Stimulated activated CD8-positive, alpha-beta memory T cell treated with anti-CD3 and anti-CD28 coated beads, Interleukin-4, amount 100 ng/mL, for 24 hours (primary cell): ENCODE results near the gene PRMT2.
A peak's percentile ranks its signal among the peaks of the same experiment; 100 is the strongest.

Experiments used
- DNase-seq: peaks from one replicate; pipeline ENCODE4 v3.0.0-alpha.2; 2020; ENCODE audit warnings: low read depth

The PRMT2 gene

DNA sequence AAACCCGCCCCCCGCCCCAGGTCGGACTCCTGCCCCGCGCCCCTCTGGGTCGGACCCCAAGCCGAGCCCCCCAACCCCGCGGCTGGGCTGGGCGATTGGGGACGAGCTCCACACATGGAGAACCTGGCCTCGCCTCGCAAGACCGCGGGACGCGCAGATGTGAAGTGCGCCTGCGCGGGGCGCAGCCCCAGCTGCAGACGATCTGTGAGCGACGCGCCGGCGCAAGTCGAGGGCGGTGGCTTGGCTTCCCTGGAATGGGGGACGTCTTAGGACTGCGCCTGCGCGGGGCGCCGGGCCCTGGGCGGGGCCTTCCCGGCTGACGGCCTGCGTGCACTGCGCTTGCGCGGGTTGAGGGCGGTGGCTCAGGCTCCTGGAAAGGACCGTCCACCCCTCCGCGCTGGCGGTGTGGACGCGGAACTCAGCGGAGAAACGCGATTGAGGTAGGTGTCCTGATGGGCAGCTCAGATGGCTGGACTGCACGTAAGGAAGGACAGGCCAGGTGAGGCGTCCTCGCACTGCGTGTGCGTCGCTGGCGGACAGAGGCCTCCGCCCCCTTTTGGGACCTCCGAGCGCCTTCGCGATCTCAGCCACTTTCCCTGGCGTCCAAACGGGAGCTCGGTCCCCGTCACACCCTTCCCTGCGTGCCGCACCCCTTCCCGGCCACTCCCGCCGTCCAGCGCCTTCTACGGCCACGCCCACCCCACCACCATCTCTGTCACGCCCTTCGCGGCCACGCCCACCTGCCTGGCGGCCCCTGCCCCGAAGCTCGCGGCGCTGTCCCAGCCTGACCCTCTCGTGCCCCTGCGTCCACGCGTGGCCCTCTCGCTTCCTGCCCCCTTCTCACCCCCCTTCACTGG, at the start of gene PRMT2:
TSS of gene PRMT2 (plus strand) at position 351 of the 857 bp plus-strand sequence. CDS start 1,278 bp downstream, outside the sequence.
- DNase-seq, result peak; percentile 95

GRCh38 chr21:46594276-46594675, 41.2 kb upstream of the PRMT2 start:
- DNase-seq, result no peak

GRCh38 chr21:46596201-46596600, 39.3 kb upstream of the PRMT2 start:
- no peak for DNase-seq

DNA sequence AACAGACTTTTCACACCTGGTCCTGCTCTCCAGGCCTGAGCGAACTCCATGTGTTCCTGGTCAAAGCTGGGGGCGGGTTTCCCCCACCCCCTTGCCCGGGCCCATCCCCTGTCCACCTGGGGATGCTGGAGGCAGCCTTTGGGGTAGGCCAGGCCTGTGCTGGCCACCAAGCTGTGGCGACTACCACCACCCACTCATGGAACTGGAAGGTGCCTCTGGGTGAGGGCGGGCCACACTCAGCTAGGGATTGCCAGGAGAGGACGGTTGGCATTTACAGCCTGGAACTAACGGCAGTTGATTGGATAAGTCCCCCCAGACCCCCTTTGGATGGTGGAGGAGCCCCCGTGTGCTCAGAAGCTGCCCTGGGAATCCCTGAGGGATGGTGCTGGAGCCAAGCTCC, 38.4 kb upstream of the PRMT2 start:
- DNase-seq, result no peak

GRCh38 chr21:46597896-46598343, 37.6 kb upstream of the PRMT2 start:
- no peak for DNase-seq

DNA sequence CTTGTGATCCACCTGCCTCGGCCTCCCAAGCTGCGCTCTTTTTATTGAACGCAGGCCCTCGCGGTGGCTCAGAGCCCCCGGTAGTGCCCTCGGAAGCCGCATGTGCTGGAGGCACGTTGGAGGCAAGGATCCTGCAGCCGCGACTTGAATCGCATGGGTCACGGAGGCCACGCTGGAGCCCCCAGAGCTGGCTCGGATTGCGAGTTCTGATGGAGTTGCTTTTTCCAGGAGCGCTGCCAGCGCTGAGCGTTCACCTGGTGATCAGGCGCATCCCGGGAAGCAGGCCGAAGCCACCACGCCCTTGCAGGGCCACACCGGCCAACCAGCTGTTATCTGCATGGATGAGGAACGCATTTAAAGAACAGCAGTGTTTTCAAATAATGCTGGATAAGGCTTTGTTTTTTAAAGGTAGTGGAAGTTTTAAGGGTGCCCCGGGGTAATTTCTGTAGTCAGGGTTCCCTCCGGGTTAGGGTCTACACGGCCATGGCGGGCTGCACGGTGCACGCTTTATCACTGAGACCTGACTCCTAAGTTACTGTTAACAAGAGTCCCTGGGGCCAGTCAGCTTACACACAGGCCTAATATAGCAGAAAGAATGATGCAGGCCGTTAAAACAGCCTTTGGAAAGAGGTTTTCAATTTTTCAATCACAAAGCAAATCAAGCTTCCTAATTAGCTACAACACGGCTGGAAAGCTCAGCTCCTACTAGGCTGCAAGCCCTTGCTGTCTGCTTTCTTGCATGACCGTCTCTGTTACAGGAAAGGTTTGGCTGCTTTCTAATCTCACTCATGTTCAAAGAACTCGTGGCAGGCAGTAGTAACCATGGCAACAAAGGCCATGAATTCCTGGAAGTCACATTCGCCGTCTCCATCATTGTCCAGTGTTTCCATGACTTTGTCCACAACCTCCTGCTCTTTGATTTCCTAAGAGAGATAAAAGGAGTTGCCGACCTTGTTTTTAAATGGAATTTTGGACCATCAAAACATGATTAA, 36.6 kb upstream of the PRMT2 start:
- no peak for DNase-seq

GRCh38 chr21:46600305-46600704, 35.2 kb upstream of the PRMT2 start:
- DNase-seq, result no peak

GRCh38 chr21:46600978-46601377, 34.5 kb upstream of the PRMT2 start:
- DNase-seq, result no peak

DNA sequence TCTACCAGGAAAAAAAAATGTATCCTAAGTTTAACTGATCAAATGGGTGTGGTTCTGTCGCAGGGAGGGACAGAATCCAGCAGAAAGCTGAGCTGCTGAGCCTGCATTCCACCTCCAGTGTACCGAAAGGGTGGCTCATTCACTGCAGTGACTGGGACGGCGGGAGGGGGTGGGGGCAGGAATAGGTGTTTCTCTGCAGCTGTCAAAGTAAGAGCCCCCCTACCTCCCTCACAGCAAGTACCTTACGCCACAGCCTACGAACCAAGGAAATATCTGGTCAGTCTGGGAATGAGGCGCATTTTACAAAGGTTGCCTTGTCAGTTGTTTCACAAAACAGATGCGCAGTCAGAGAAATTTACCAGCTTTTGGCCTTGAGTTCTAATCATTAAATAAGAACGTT, 32.2 kb upstream of the PRMT2 start:
- DNase-seq, result no peak

DNA sequence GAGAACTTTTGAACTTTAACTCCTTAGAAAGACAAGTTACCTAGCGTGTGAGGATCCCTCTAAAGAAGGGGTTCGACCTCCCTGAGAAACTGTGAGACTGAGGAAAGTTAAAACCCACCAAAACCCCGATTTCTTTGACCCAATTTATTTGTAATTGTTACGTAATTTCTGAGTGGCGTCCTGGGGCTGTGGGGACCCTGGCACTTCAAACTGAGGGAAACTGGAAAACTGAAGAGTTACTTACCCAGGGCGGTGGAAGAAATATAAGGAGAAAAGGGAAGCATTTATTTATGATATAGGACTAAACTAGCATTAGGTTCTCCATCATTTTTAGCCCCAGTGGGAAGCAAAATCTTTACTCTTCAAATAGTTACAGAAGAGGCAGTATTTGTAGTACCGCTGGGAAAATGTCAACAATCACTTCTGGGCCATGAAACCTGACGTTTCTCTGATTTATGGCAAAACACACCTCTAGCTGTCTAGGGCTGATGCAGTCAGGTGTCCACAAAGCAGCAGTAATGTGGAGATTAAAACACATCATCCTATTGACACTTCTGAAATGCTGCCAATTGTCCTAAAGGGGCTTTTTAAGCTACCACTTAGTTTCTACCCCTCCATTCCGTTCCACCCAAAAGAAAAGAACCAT, 31.0 kb upstream of the PRMT2 start:
- no peak for DNase-seq

GRCh38 chr21:46604975-46605766, 30.3 kb upstream of the PRMT2 start, which contains the start of gene S100B:
TSS of gene S100B (minus strand) at chr21:46605082. CDS start at chr21:46602415, 2,667 bp downstream.
- no peak for DNase-seq

DNA sequence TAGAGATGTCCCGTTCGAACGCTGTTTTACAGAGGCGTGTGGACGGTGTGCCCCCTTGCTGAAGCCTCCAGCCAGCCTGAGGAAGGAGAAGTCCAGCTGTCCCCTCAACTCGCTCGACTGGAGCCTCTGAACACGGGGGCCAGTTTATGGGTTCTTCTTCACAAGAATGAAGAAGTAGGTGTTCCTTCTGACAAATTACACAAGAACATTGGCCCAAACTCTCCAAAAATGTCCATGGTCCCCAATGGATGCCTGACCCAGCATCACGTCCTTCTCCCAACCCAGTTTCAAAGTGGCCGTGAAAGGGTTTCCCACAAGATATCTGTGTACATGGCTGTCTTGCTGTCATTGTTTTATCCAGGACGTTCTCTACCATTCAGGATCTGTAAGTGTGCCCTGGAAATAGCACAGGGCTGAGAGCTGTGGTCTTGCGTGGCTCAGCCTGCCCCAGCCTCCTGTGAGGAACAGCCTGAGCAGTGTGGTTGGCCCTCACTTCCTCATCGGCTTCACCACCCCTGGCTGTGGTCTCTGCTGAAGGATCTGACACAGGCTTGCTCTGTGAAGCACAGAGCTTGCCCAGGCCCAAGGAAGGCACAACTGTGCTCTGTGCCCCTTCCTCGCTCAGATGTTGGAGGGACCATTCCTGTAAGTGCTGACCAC, 29.6 kb upstream of the PRMT2 start:
- DNase-seq, result peak; percentile 28

DNA sequence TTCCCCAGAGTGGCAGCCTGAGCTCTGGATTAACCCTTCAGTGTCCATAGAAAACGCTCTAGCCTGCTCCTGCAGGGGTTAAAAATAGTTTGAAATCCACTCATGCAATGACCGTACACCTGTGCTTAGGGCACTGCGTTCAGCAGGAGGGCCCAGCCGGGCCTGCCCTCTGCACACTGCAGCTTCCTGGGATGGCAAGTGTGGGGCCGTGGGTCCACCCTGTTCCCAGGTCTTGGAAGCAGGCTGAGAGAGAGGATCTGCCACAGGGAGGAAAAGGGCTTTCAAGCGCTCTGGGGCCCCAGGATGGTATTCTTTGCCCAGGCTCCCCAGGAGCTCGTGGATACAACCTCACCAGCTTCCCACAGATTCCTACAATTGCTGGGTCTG, 29.1 kb upstream of the PRMT2 start:
- DNase-seq, result no peak

- DNase-seq, result no peak
These were observed 27.8 kb upstream of the PRMT2 start for GRCh38 chr21:46607636-46608035.

DNA sequence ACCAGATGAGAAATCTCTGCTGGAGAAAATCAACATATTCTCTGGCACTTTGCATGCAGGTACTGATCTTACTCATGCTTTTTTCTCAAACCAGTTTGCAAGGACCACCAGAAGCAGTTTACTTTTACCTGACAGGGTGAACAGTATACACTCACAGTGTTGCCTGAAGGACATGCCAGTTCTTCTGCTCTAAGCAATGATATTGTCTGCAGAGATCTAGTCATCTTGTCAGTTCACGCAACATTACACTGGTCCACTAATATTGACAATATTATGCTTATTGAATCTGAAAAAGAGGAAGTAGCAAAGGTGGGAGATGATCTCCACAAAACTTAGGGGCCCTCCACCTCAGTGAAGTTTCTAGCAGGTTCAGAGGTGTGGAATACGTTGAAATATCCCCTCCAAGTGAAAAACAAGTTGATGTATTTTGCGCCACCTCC, 26.8 kb upstream of the PRMT2 start:
- DNase-seq, result no peak

GRCh38 chr21:46610018-46610701, 25.3 kb upstream of the PRMT2 start:
- DNase-seq, result no peak

DNA sequence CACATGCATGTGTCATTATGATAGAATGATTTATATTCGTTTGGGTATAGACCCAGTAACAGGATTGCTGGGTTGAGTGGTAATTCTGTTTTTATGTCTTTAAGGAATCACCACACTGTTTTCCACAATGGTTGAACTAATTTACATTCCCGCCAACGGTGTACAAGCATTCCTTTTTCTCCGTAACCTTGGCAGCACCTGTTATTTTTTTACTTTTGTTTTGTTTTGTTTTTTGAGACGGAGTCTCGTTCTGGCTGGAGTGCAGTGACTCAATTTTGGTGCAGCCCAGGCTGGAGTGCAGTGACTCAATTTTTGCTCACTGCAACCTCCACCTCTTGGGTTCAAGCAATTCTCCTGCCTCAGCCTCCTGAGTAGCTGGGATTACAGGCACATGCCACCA, 22.1 kb upstream of the PRMT2 start:
- no peak for DNase-seq

DNA sequence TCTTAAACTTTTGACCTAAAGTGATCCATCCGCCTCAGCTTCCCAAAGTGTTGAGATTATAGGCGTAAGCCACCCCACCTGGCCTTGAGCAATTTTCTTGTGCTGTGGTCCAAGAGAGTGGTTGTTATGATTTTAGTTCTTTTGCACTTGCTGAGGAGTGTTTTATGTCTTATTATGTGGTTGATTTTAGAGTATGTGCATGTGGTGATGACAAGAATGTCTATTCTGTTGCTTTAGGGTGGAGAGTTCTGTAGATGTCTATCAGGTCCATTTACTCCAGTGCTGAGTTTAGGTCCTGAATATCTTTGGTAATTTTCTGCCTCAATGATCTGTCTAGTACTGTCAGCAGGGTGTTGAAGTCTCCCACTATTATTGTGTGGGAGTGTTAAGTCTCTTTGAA, 19.4 kb upstream of the PRMT2 start:
- DNase-seq, result no peak

- DNase-seq, result no peak
These were observed 18.8 kb upstream of the PRMT2 start for GRCh38 chr21:46616656-46617055.
